Astrocyte (in vitro differentiated cells and primary cell): Measurements from ENCODE around the gene MSS51. TPM values are rescaled to one million over a fixed set of nuclear protein-coding genes. Genes with fewer than 3 reads are reported as not detected.

Experiments
- DNase-seq: peaks from one replicate; pipeline ENCODE4 v3.0.0-alpha.2; 2010; ENCODE audit warnings: low read depth
- FAIRE-seq: peaks from 2 replicates; lab custom pipeline; 2011; peaks lifted over from hg19 to GRCh38; lab: Jason Lieb, UNC
- H2AFZ ChIP-seq: 2 replicates; pipeline ENCODE4 v1.6.0; 2012; ENCODE audit warnings: low read depth, low read length, inconsistent platforms
- H3K27ac ChIP-seq: 2 replicates; pipeline ENCODE4 v1.5.1; 2011; ENCODE audit warnings: low read depth, low read length, inconsistent platforms
- H3K27me3 ChIP-seq: 2 replicates; pipeline ENCODE4 v1.6.0; 2011; ENCODE audit warnings: low read length, inconsistent platforms; ENCODE audit not compliant: insufficient read depth
- H3K36me3 ChIP-seq: 2 replicates; pipeline ENCODE4 v1.5.1; 2011; ENCODE audit warnings: low read length, inconsistent platforms; ENCODE audit not compliant: insufficient read depth
- H3K4me1 ChIP-seq: 2 replicates; pipeline ENCODE4 v1.5.1; 2011; ENCODE audit warnings: low read length, inconsistent platforms; ENCODE audit not compliant: insufficient read depth
- H3K4me2 ChIP-seq: 2 replicates; pipeline ENCODE4 v1.6.0; 2012; ENCODE audit warnings: low read length, inconsistent platforms
- H3K4me3 ChIP-seq: 2 replicates; pipeline ENCODE4 v1.5.1; 2011; ENCODE audit warnings: low read depth, mild to moderate bottlenecking, low read length, inconsistent platforms; ENCODE audit not compliant: insufficient read depth
- H3K79me2 ChIP-seq: 2 replicates; pipeline ENCODE4 v1.6.0; 2012; ENCODE audit warnings: mild to moderate bottlenecking, low read length, inconsistent platforms; ENCODE audit not compliant: insufficient read depth
- H3K9ac ChIP-seq: 2 replicates; pipeline ENCODE4 v1.6.0; 2012; ENCODE audit warnings: mild to moderate bottlenecking, low read length, inconsistent platforms
- H3K9me3 ChIP-seq: 2 replicates; pipeline ENCODE4 v1.5.1; 2012; ENCODE audit warnings: low read depth, mild to moderate bottlenecking, low read length, inconsistent platforms; ENCODE audit not compliant: insufficient read depth
- H4K20me1 ChIP-seq: 2 replicates; pipeline ENCODE4 v1.6.0; 2012; ENCODE audit warnings: low read length, inconsistent platforms; ENCODE audit not compliant: insufficient read depth
- H3K27ac Mint-ChIP-seq: one replicate; pipeline ENCODE4 v1.8.0; 2021; ENCODE audit warnings: mild to moderate bottlenecking, mixed read lengths; ENCODE audit not compliant: unreplicated experiment
- H3K27me3 Mint-ChIP-seq: one replicate; pipeline ENCODE4 v1.8.0; 2021; ENCODE audit warnings: low read depth, mixed read lengths; ENCODE audit not compliant: unreplicated experiment
- H3K36me3 Mint-ChIP-seq: one replicate; pipeline ENCODE4 v1.8.0; 2021; ENCODE audit warnings: low read depth, mixed read lengths; ENCODE audit not compliant: unreplicated experiment
- H3K4me1 Mint-ChIP-seq: one replicate; pipeline ENCODE4 v1.8.0; 2021; ENCODE audit warnings: low read depth, mixed read lengths; ENCODE audit not compliant: unreplicated experiment
- H3K4me3 Mint-ChIP-seq: one replicate; pipeline ENCODE4 v1.8.0; 2021; ENCODE audit warnings: mild to moderate bottlenecking, moderate library complexity, mixed read lengths; ENCODE audit not compliant: unreplicated experiment
- H3K9me3 Mint-ChIP-seq: one replicate; pipeline ENCODE4 v1.8.0; 2021; ENCODE audit warnings: mild to moderate bottlenecking, mixed read lengths; ENCODE audit not compliant: unreplicated experiment
- EZH2 ChIP-seq: IDR thresholded peaks from 2 replicates; pipeline ENCODE4 v1.6.1; 2012; ENCODE audit warnings: mild to moderate bottlenecking, low read length, inconsistent platforms; ENCODE audit not compliant: insufficient read depth
- total RNA-seq: library from RNA; stranded (reverse); gene quantifications from 2 replicates; pipeline ENCODE4 v1.2.1, GENCODE V29; 2021
- TF ChIP-seq, protein P1 (sequence below): IDR thresholded peaks from 2 replicates; pipeline ENCODE4 v1.5.1; 2011; ENCODE audit warnings: low read depth, mild to moderate bottlenecking, inconsistent platforms, low read length, moderate library complexity; ENCODE audit not compliant: insufficient read depth

MSS51 gene
- total RNA-seq, 1 donor from 2014 or later: 1.1 TPM

DNA sequence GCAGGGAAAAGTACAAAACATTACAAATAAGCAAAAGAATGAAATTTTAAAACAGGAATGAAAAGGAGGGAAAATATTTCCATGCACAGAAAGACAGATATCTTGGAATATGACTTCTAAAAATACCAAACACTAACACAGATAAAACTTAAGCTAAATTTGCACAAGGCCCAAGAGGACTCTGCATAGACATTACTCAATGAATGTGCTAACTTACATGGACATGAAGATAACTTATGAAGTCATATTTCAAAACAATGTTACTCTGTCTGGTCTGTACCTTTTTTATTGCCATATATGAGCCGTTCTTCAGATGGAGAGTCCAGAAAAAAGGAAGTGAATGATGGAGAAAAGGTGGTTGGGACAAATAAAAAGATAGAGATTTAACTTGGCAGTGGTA, 15.0 kb upstream of the MSS51 start:
- Histone ChIP-seq H3K27me3 (no peaks in the 10 kb centered on the region), H3K9me3 (no peaks in the 10 kb centered on the region), H4K20me1 (no peaks in the 10 kb centered on the region), H3K79me2 (no peaks in the 10 kb centered on the region), H3K4me2 (no peak overlapping the region), H2AFZ (no peak overlapping the region), H3K9ac (no peak overlapping the region), H3K27ac (no peak overlapping the region), H3K4me3 (no peak overlapping the region), H3K4me1 (no peaks in the 10 kb centered on the region), H3K36me3 (peaks cover 28% of the 10 kb centered on the region)
- Mint-ChIP-seq H3K4me1 (no peaks in the 10 kb centered on the region), H3K9me3 (no peaks in the 10 kb centered on the region), H3K36me3 (no peaks in the 10 kb centered on the region), H3K27ac (no peak overlapping the region), H3K27me3 (no peaks in the 10 kb centered on the region), H3K4me3 (no peak overlapping the region)
- FAIRE-seq (no peak), DNase-seq (no peak)
- TF ChIP-seq, protein P1, sequence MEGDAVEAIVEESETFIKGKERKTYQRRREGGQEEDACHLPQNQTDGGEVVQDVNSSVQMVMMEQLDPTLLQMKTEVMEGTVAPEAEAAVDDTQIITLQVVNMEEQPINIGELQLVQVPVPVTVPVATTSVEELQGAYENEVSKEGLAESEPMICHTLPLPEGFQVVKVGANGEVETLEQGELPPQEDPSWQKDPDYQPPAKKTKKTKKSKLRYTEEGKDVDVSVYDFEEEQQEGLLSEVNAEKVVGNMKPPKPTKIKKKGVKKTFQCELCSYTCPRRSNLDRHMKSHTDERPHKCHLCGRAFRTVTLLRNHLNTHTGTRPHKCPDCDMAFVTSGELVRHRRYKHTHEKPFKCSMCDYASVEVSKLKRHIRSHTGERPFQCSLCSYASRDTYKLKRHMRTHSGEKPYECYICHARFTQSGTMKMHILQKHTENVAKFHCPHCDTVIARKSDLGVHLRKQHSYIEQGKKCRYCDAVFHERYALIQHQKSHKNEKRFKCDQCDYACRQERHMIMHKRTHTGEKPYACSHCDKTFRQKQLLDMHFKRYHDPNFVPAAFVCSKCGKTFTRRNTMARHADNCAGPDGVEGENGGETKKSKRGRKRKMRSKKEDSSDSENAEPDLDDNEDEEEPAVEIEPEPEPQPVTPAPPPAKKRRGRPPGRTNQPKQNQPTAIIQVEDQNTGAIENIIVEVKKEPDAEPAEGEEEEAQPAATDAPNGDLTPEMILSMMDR: no peak
- TF ChIP-seq EZH2: no peak

DNA sequence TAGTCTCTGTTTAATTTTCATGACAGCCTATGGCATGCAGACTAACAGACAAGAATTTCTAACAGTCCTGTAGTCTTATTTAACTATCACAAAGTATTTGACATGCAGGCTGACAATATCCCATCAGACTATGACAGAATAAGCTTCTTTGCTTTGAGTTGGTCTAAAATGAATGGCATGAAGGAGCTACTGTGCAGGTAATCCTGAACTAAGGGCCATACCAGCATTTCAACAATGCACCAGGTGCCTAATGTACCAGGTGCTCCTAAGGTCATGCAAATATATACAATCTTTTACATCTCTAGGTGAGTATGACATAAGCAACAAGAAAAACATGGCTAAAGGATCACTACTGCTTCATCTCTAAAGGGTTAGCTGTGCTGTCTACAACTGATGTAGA, 13.6 kb upstream of the MSS51 start:
- no peaks in the 10 kb centered on the region for H3K36me3 Mint-ChIP-seq

DNA sequence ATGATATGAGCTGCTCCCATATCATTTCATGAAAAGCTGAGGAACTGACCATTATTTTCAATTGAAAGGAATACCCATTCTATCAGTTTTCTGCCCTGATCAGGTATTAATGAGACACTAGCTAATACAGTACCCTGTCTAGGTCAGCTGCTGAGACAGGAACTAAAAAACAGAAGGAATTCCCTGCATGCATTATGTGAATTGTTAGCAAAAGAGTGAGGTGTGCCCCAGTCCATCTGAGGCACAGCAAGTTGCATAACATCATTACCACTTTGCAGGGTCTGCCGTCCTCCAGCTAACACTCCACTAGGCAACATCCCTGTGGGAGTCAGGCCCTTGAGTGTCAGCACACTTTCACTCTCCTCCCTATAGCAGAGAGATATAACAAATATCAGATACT, 11.1 kb upstream of the MSS51 start:
- H3K36me3 Mint-ChIP-seq: no peaks in the 10 kb centered on the region
- H3K27ac Mint-ChIP-seq: no peak overlapping the region
- H3K9me3 ChIP-seq: no peaks in the 10 kb centered on the region
- no peaks in the 10 kb centered on the region for H3K27me3 Mint-ChIP-seq
- no peaks in the 10 kb centered on the region for H4K20me1 ChIP-seq
- no peak for DNase-seq
- H3K79me2 ChIP-seq: no peaks in the 10 kb centered on the region
- H3K27me3 ChIP-seq: no peaks in the 10 kb centered on the region
- H2AFZ ChIP-seq: no peak overlapping the region
- H3K4me1 Mint-ChIP-seq: peaks cover 9% of the 10 kb centered on the region
- H3K4me3 ChIP-seq: no peak overlapping the region
- no peak overlapping the region for H3K9ac ChIP-seq
- no peak for FAIRE-seq
- no peak overlapping the region for H3K27ac ChIP-seq
- no peak overlapping the region for H3K4me3 Mint-ChIP-seq
- TF ChIP-seq, protein P1: no peak
- TF ChIP-seq EZH2: no peak
- H3K36me3 ChIP-seq: peaks cover 25% of the 10 kb centered on the region
- H3K4me2 ChIP-seq: no peak overlapping the region
- H3K9me3 Mint-ChIP-seq: no peaks in the 10 kb centered on the region
- peaks cover 7% of the 10 kb centered on the region for H3K4me1 ChIP-seq

More for the DNA sequence above, 13.6 kb upstream of the MSS51 start:
- Histone ChIP-seq H3K4me2 (no peak overlapping the region), H4K20me1 (no peaks in the 10 kb centered on the region), H3K27ac (no peak overlapping the region), H3K79me2 (no peaks in the 10 kb centered on the region), H3K4me1 (no peaks in the 10 kb centered on the region), H2AFZ (no peak overlapping the region), H3K4me3 (no peak overlapping the region), H3K36me3 (peaks cover 25% of the 10 kb centered on the region), H3K27me3 (no peaks in the 10 kb centered on the region), H3K9me3 (no peaks in the 10 kb centered on the region), H3K9ac (no peak overlapping the region)
- FAIRE-seq: no peak
- Mint-ChIP-seq H3K27ac (no peak overlapping the region), H3K4me3 (no peak overlapping the region), H3K9me3 (no peaks in the 10 kb centered on the region), H3K4me1 (peaks cover 2% of the 10 kb centered on the region), H3K27me3 (no peaks in the 10 kb centered on the region)
- no peak for DNase-seq
- TF ChIP-seq, protein P1: no peak
- no peak for TF ChIP-seq EZH2
